Measurements from ENCODE around the gene ZCCHC24.

DNA sequence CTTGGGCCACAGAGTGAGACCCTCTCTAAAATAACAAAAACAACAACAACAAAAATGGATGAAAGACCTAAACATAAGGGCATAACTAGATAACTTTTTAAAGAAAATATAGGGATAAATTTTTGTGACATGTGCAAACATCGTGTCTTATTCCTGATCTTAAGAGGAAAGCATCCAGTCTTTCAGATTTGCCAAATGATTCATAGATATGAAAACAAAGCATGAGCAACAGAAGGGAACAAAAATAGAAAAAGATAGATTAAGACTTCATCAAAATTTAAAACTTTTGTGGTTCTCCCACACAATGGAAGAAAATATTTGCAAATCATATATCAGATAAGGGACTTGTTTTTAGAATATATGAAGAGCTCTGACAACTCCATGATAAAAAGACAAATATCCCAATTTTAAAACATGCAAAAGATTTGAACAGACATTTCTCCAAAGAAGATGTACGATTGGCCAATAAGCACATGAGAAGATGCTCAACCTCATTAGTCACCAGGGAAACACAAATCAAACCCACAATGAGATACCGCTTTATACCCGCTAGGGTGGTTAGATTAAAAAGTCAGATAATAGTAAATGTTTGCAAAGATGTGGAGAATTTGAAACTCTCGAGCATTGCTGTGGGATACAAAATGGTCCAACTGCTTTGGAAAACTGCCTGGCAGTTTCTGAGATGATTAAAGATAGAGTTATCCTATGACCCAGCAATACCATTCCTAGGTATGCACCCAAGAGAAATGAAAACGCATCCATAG, 77.8 kb downstream of the ZCCHC24 start:
- TF ChIP-seq, protein P1, sequence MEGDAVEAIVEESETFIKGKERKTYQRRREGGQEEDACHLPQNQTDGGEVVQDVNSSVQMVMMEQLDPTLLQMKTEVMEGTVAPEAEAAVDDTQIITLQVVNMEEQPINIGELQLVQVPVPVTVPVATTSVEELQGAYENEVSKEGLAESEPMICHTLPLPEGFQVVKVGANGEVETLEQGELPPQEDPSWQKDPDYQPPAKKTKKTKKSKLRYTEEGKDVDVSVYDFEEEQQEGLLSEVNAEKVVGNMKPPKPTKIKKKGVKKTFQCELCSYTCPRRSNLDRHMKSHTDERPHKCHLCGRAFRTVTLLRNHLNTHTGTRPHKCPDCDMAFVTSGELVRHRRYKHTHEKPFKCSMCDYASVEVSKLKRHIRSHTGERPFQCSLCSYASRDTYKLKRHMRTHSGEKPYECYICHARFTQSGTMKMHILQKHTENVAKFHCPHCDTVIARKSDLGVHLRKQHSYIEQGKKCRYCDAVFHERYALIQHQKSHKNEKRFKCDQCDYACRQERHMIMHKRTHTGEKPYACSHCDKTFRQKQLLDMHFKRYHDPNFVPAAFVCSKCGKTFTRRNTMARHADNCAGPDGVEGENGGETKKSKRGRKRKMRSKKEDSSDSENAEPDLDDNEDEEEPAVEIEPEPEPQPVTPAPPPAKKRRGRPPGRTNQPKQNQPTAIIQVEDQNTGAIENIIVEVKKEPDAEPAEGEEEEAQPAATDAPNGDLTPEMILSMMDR (IDR thresholded peaks at IDR 0.05) = no peak
- TF ChIP-seq POLR2A (IDR thresholded peaks at IDR 0.05) = no peak
